ENCODE results near the gene CERS6. TPM values are rescaled to one million over a fixed set of nuclear protein-coding genes. Genes with fewer than 3 reads are reported as not detected.

CERS6 gene
- total and polyA plus RNA-seq, 2 experiments from 2014 or later, result 7.4 to 35.0 TPM

DNA sequence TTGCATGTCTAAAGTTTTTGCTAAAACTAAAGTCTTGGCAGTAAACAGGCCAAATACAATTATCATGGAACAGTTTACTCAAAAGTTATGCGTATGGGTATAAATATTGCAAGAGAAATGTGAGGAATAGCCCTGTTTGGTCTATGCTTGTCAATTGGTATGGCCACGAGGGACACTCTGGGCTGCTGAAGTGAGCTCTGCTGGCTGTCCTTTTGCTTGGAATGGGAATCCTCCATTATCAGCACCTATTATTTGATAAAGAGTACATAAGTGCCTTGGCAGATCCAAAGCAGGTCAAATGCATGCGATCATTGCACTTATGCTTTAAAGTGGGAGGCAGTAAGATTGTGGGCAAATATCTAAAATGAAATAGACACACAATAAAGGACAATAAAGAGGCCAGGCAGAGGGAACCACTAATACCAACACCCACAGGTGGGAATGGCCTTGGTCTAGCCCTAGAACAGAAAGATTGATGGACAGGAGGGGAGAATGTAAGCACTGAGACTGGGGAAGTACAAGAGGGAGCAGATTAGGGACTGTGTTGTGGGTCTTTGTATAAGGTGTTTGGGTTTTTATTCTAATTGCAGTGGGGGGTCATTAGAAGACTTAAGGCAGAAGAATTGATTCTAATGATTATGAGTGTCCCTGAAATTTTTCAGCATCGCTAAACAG is 286.3 kb downstream of the CERS6 start (continued):
- no peak for TF ChIP-seq ZNF462 (CRISPR knock-in tag; IDR thresholded peaks at IDR 0.05)
- no peak for TF ChIP-seq EZH2phosphoT487 (IDR thresholded peaks at IDR 0.05; ENCODE audit: unreplicated experiment)
- no peak for TF ChIP-seq STAT1 (IDR thresholded peaks at IDR 0.05; ENCODE audit: unreplicated experiment)

DNA sequence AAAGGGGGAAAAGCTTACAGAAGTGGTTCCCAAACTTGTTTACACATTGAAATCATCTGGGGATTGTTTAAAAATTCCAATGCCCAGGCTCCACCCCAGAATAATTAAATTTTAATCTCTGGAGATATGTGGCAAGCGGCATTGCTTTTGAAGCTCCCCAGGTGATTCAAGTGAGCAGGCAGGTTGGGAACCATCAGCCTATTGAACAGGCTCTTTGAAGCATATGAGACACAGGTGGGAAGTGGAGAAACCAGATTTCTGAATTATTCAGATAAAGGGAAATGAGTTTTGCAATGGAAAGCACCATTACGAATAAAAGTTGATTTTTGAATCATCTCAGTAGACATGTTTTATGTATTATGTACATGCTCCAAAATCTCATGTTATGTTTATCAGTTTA is 288.8 kb downstream of the CERS6 start:
- Histone ChIP-seq H3K9me2 (ENCODE audit: insufficient read depth) (no peaks in the 10 kb centered on the region), H3K36me3 (ENCODE audit: insufficient read depth) (no peaks in the 10 kb centered on the region), H2AFZ (no peak overlapping the region), H3K79me2 (replicated peaks; ENCODE audit: insufficient read depth) (no peaks in the 10 kb centered on the region), H3K4me2 (no peak overlapping the region), H3F3A (replicated peaks; ENCODE audit: low read depth) (no peaks in the 10 kb centered on the region), H3K4me3 (no peak overlapping the region), H4K20me1 (replicated peaks; ENCODE audit: insufficient read depth) (no peaks in the 10 kb centered on the region), H3K4me1 (ENCODE audit: insufficient read depth) (peaks cover 13% of the 10 kb centered on the region), H3K27me3 (ENCODE audit: insufficient read depth) (no peaks in the 10 kb centered on the region), H3K27ac (ENCODE audit: low read depth) (no peak overlapping the region)
- no peak overlapping the region for H3K4me3 Mint-ChIP-seq
- DNase-seq (ENCODE audit: low spot score) (no peak), ATAC-seq (no peak)
- H3K4me1 Mint-ChIP-seq, result peaks cover 20% of the 10 kb centered on the region
- no peak overlapping the region for H3K27ac Mint-ChIP-seq
- H3K9me3 Mint-ChIP-seq, result no peaks in the 10 kb centered on the region
- H3K36me3 Mint-ChIP-seq (ENCODE audit: low read depth), result no peaks in the 10 kb centered on the region
- H3K27me3 Mint-ChIP-seq (ENCODE audit: insufficient read depth, low read depth, poor library complexity), result peaks cover 4% of the 10 kb centered on the region
- TF ChIP-seq CREB1 (CRISPR knock-in tag; IDR thresholded peaks at IDR 0.05; ENCODE audit: low read depth), result no peak
- TF ChIP-seq, protein P1, sequence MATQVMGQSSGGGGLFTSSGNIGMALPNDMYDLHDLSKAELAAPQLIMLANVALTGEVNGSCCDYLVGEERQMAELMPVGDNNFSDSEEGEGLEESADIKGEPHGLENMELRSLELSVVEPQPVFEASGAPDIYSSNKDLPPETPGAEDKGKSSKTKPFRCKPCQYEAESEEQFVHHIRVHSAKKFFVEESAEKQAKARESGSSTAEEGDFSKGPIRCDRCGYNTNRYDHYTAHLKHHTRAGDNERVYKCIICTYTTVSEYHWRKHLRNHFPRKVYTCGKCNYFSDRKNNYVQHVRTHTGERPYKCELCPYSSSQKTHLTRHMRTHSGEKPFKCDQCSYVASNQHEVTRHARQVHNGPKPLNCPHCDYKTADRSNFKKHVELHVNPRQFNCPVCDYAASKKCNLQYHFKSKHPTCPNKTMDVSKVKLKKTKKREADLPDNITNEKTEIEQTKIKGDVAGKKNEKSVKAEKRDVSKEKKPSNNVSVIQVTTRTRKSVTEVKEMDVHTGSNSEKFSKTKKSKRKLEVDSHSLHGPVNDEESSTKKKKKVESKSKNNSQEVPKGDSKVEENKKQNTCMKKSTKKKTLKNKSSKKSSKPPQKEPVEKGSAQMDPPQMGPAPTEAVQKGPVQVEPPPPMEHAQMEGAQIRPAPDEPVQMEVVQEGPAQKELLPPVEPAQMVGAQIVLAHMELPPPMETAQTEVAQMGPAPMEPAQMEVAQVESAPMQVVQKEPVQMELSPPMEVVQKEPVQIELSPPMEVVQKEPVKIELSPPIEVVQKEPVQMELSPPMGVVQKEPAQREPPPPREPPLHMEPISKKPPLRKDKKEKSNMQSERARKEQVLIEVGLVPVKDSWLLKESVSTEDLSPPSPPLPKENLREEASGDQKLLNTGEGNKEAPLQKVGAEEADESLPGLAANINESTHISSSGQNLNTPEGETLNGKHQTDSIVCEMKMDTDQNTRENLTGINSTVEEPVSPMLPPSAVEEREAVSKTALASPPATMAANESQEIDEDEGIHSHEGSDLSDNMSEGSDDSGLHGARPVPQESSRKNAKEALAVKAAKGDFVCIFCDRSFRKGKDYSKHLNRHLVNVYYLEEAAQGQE (IDR thresholded peaks at IDR 0.05; ENCODE audit: unreplicated experiment), result no peak
- TF ChIP-seq ZNF331 (CRISPR knock-in tag; IDR thresholded peaks at IDR 0.05; ENCODE audit: low read depth), result no peak
- TF ChIP-seq, protein P2, sequence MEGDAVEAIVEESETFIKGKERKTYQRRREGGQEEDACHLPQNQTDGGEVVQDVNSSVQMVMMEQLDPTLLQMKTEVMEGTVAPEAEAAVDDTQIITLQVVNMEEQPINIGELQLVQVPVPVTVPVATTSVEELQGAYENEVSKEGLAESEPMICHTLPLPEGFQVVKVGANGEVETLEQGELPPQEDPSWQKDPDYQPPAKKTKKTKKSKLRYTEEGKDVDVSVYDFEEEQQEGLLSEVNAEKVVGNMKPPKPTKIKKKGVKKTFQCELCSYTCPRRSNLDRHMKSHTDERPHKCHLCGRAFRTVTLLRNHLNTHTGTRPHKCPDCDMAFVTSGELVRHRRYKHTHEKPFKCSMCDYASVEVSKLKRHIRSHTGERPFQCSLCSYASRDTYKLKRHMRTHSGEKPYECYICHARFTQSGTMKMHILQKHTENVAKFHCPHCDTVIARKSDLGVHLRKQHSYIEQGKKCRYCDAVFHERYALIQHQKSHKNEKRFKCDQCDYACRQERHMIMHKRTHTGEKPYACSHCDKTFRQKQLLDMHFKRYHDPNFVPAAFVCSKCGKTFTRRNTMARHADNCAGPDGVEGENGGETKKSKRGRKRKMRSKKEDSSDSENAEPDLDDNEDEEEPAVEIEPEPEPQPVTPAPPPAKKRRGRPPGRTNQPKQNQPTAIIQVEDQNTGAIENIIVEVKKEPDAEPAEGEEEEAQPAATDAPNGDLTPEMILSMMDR (conservative IDR thresholded peaks at IDR 0.05; ENCODE audit: low read depth in 2 of 2), result no peak
- no peak for TF ChIP-seq JUNB (IDR thresholded peaks at IDR 0.05; ENCODE audit: unreplicated experiment)
- no peak for TF ChIP-seq ZNF114 (CRISPR knock-in tag; IDR thresholded peaks at IDR 0.05)
- TF ChIP-seq EZH2phosphoT487 (IDR thresholded peaks at IDR 0.05; ENCODE audit: unreplicated experiment), result no peak
- TF ChIP-seq NANOG (IDR thresholded peaks at IDR 0.05; ENCODE audit: borderline replicate concordance), result no peak
- TF ChIP-seq, protein P3, sequence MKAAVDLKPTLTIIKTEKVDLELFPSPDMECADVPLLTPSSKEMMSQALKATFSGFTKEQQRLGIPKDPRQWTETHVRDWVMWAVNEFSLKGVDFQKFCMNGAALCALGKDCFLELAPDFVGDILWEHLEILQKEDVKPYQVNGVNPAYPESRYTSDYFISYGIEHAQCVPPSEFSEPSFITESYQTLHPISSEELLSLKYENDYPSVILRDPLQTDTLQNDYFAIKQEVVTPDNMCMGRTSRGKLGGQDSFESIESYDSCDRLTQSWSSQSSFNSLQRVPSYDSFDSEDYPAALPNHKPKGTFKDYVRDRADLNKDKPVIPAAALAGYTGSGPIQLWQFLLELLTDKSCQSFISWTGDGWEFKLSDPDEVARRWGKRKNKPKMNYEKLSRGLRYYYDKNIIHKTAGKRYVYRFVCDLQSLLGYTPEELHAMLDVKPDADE (IDR thresholded peaks at IDR 0.05), result no peak
